Activated naive CD4-positive, alpha-beta T cell treated with anti-CD3 and anti-CD28 coated beads, Interleukin-2, amount 10 ng/mL, durations not matched to agents 7 days and 5 days (primary cell): Measurements from ENCODE around the gene LOC101059915.
"Not testable (repeated sequence)": the region's sequence is repeated elsewhere in the genome, so short reads cannot be mapped to it uniquely, and the experiment has no call there.

ENCODE experiments used
- CTCF ChIA-PET: fragments of 350-600 bp; sonication (Branson Sonifier 250); formaldehyde crosslinking; loops from one replicate; lab custom pipeline; 2021; ENCODE audit warnings: antibody characterized with exemption; lab: Charles Lee
- DNase-seq: peaks from one replicate; pipeline ENCODE4 v3.0.0-alpha.2; 2020
- H3K27ac Mint-ChIP-seq: one replicate; pipeline ENCODE4 v1.8.0; 2021; ENCODE audit warnings: mild to moderate bottlenecking, moderate library complexity, mixed read lengths
- H3K27me3 Mint-ChIP-seq: one replicate; pipeline ENCODE4 v1.8.0; 2021; ENCODE audit warnings: mild to moderate bottlenecking, mixed read lengths
- H3K36me3 Mint-ChIP-seq: one replicate; pipeline ENCODE4 v1.8.0; 2021; ENCODE audit warnings: mixed read lengths
- H3K4me1 Mint-ChIP-seq: one replicate; pipeline ENCODE4 v1.8.0; 2021; ENCODE audit warnings: mixed read lengths
- H3K4me3 Mint-ChIP-seq: one replicate; pipeline ENCODE4 v1.8.0; 2021; ENCODE audit warnings: mild to moderate bottlenecking, moderate library complexity, mixed read lengths
- H3K9me3 Mint-ChIP-seq: one replicate; pipeline ENCODE4 v1.8.0; 2021; ENCODE audit warnings: mixed read lengths

The LOC101059915 gene

GRCh38 chrX:71659959-71660358 is 7.4 kb upstream of the LOC101059915 start:
- no peaks in the 10 kb centered on the region for H3K9me3 Mint-ChIP-seq
- DNase-seq, result no peak
- H3K4me3 Mint-ChIP-seq, result no peak overlapping the region
- no peak overlapping the region for H3K27ac Mint-ChIP-seq
- H3K27me3 Mint-ChIP-seq, result peaks cover 40% of the 10 kb centered on the region
- no peaks in the 10 kb centered on the region for H3K36me3 Mint-ChIP-seq
- H3K4me1 Mint-ChIP-seq, result peaks cover 30% of the 10 kb centered on the region
- CTCF ChIA-PET, result no interaction called here

DNA sequence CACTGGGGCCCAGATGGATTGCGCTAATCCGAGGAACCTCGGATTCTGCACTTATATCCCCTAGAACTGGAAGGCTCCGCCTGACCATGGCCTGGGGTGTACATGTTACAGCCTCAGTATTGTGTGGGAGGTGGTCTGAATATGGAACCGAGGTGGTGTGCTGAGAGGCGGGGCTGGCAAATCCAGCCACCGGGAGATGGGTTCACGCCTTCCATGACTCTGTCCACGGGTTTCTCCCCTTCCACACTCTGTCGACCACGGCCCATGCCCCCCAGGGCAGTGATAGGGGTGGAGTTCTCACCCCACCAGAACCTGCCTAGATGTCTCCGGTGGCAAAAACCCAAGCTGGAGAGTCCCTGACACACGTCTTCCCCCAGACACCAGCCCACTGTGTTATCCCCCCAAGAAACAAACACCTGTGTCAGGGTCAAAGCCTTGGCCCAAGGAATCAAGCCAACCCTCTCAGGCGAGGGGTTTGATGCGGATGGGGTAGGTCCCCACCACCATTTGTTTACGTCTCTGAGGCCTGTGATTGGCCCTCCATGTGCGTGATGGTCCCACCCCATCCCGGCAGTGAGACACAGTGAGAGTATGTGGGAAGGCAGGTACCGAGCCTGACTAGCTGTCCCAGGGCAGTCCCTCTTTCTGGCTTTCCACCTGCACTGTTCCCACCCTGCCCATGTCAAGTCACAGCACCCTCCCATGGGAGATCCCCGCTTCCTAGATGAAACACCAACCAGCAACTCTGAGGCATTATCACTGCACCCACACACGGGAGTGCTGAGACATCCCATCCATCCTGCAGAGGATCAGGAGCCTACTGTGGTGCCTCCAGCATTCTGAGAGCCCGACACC is 6.6 kb upstream of the LOC101059915 start:
- CTCF ChIA-PET, result no interaction called here
- Mint-ChIP-seq H3K27me3 (peaks cover 42% of the 10 kb centered on the region), H3K9me3 (no peaks in the 10 kb centered on the region), H3K27ac (no peak overlapping the region), H3K4me1 (peaks cover 30% of the 10 kb centered on the region), H3K4me3 (no peak overlapping the region), H3K36me3 (no peaks in the 10 kb centered on the region)
- no peak for DNase-seq

DNA sequence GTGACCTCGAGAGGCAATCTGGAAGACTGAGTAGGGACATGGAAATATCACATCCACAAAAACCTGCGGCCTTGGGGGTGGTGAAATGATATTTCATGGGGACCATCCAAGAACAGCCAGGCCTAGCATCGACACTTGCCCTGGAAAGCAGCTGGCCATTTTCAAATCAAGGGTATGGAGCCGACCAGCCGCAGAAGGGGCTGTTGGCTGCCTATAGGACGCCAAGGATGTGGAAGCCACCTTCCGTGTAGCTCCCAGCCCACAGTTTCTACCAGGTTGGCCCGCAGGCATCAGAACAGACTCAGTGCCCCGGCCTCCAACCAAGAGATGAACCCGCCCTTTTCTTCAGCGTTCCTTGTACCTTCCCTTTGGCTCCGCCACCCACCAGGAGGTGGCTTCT is 5.4 kb upstream of the LOC101059915 start:
- H3K27ac Mint-ChIP-seq, result no peak overlapping the region
- no peak overlapping the region for H3K4me3 Mint-ChIP-seq
- CTCF ChIA-PET, result no interaction called here
- no peak for DNase-seq
- no peaks in the 10 kb centered on the region for H3K9me3 Mint-ChIP-seq
- H3K4me1 Mint-ChIP-seq, result peaks cover 26% of the 10 kb centered on the region
- H3K27me3 Mint-ChIP-seq, result peaks cover 36% of the 10 kb centered on the region
- no peaks in the 10 kb centered on the region for H3K36me3 Mint-ChIP-seq

DNA sequence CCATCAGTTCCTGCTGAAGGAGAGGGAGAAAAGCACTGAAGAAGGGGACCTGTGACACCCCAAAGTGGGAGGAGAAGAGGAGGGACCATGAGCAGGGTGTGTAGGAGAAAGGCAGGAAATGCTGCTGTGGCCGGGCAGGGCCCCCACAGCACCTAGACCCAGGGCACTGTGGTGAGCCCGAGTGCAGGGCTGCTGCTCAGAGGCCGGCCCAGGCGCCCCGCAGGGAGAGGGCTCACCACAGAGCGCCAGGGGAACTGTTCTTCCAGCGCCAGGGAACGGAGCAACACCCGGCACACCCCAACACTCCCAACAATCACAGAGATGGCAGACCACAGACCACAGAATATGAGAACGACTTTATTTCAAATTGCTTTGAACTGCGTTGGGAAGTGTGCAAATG is 4.7 kb upstream of the LOC101059915 start:
- peak overlapping the region; percentile 19 for H3K27ac Mint-ChIP-seq
- peak; percentile 30 for DNase-seq
- H3K36me3 Mint-ChIP-seq, CTCF ChIA-PET, H3K9me3 Mint-ChIP-seq: not testable (repeated sequence)
- H3K4me3 Mint-ChIP-seq, result peak overlapping the region; percentile 21
- H3K4me1 Mint-ChIP-seq, result peaks cover 21% of the 10 kb centered on the region
- peaks cover 30% of the 10 kb centered on the region for H3K27me3 Mint-ChIP-seq

- Mint-ChIP-seq H3K27ac (peak overlapping the region; percentile 33), H3K27me3 (peaks cover 29% of the 10 kb centered on the region), H3K4me1 (peaks cover 21% of the 10 kb centered on the region)
- CTCF ChIA-PET, H3K36me3 Mint-ChIP-seq, H3K4me3 Mint-ChIP-seq, H3K9me3 Mint-ChIP-seq: not testable (repeated sequence)
- DNase-seq, result peak; percentile 50
These were observed 4.1 kb upstream of the LOC101059915 start for GRCh38 chrX:71663238-71663637.

- CTCF ChIA-PET, result interaction anchor here (1.0 kb wide), 1 partner anchor 694 kb away, joined by 3 read pairs; no protein-coding TSS in a partner anchor
- H3K36me3 Mint-ChIP-seq, DNase-seq, H3K27ac Mint-ChIP-seq, H3K9me3 Mint-ChIP-seq, H3K4me3 Mint-ChIP-seq: not testable (repeated sequence)
- peaks cover 21% of the 10 kb centered on the region for H3K4me1 Mint-ChIP-seq
- peaks cover 31% of the 10 kb centered on the region for H3K27me3 Mint-ChIP-seq
These were observed 3.1 kb upstream of the LOC101059915 start for GRCh38 chrX:71664202-71664601.

DNA sequence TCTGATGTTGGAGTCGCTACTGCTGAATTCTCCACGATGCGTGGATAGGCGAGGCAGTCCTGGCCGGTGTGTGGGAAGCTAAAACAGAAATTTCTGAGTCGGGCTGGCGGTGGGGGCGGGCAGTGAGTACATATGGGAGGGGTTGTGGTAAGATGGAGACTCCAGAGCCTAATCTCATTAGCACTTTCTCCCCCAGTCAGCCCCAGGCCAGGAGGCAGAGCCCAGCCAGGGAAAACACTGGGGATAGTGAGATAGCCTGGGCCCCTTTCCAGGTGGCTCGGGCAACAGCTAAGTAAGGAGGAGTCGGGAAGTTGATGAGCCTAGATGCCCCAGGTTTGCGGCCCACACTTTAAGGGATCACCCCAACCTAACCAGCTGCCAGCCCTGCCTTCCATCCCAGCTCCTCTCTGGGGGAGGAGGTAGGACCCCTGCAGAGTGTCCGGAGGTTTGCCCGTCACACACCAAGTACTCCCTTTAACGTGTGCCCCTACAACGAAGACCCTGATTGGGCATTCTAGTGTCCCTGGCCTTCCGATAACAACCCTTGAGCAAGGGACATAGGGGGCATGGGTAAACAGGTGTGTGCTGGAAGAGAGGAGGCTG is 2.4 kb upstream of the LOC101059915 start:
- CTCF ChIA-PET, result interaction anchor here (0.9 to 1.0 kb wide), 2 partner anchors 135 to 695 kb away, joined by 3 read pairs; no protein-coding TSS in a partner anchor
- H3K27me3 Mint-ChIP-seq, result peaks cover 36% of the 10 kb centered on the region
- no peak overlapping the region for H3K27ac Mint-ChIP-seq
- no peak for DNase-seq
- H3K36me3 Mint-ChIP-seq, result no peaks in the 10 kb centered on the region
- H3K9me3 Mint-ChIP-seq, result no peaks in the 10 kb centered on the region
- H3K4me1 Mint-ChIP-seq, result peaks cover 22% of the 10 kb centered on the region
- no peak overlapping the region for H3K4me3 Mint-ChIP-seq

DNA sequence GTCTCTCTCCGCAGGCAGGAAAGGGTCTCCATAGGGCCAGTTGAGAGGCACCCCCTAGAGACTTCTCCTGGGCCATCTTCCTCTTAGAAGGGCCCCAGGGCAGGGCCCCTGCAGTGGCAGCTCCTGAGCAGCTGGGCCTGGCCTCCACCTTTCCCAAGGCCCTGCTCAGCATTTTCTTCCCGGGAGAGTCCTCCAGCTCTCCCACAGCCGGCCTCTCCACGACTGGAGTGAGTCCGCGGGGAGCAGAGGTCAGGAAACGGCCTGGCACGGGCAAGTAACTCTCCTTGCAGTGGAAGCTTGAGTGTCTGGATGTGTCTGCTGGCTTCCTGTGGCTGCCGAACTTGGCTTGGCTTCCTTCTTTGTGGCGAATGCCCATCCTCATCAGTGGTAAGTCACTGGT is 1.6 kb upstream of the LOC101059915 start:
- CTCF ChIA-PET, result no interaction called here
- Mint-ChIP-seq H3K4me3 (no peak overlapping the region), H3K27ac (no peak overlapping the region), H3K27me3 (peaks cover 35% of the 10 kb centered on the region), H3K9me3 (no peaks in the 10 kb centered on the region), H3K36me3 (no peaks in the 10 kb centered on the region), H3K4me1 (peaks cover 28% of the 10 kb centered on the region)
- no peak for DNase-seq

- H3K36me3 Mint-ChIP-seq, result no peaks in the 10 kb centered on the region
- CTCF ChIA-PET, result no interaction called here
- H3K27me3 Mint-ChIP-seq, result peaks cover 33% of the 10 kb centered on the region
- no peaks in the 10 kb centered on the region for H3K9me3 Mint-ChIP-seq
- H3K27ac Mint-ChIP-seq, result no peak overlapping the region
- H3K4me1 Mint-ChIP-seq, result peaks cover 36% of the 10 kb centered on the region
- no peak for DNase-seq
- no peak overlapping the region for H3K4me3 Mint-ChIP-seq
These were observed 814 bp upstream of the LOC101059915 start for GRCh38 chrX:71666240-71667223.

DNA sequence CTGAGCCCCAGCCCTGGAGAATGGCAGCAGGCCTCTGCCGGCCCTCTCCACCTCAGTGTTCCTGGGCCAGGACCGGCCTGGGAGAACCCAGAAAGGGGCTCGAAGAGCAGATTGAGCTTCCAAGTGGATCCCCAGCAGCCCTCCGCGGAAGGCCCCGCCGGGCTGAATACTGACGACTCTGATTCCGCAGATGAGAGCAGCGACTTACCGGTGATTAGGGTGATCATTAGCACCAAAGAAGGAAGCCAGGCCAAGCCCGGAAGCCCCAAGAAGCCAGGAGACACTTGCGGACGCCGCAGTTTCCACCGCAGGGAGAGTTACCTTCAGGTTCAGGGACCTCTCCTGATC is 876 bp downstream of the LOC101059915 start:
- no peak overlapping the region for H3K27ac Mint-ChIP-seq
- CTCF ChIA-PET, result no interaction called here

GRCh38 chrX:71669492-71669891 is 2.1 kb downstream of the LOC101059915 start:
- no peaks in the 10 kb centered on the region for H3K36me3 Mint-ChIP-seq
- DNase-seq, result no peak
- peaks cover 20% of the 10 kb centered on the region for H3K4me1 Mint-ChIP-seq
- no peaks in the 10 kb centered on the region for H3K9me3 Mint-ChIP-seq
- no peak overlapping the region for H3K27ac Mint-ChIP-seq
- CTCF ChIA-PET, result interaction anchor here (1.1 to 1.7 kb wide), 2 partner anchors 11 to 190 kb away, joined by 4 read pairs; no protein-coding TSS in a partner anchor
- H3K27me3 Mint-ChIP-seq, result peaks cover 49% of the 10 kb centered on the region
- no peak overlapping the region for H3K4me3 Mint-ChIP-seq

More for the DNA sequence above, 876 bp downstream of the LOC101059915 start:
- no peak overlapping the region for H3K4me3 Mint-ChIP-seq
- H3K36me3 Mint-ChIP-seq, result no peaks in the 10 kb centered on the region
- peaks cover 47% of the 10 kb centered on the region for H3K27me3 Mint-ChIP-seq
- no peaks in the 10 kb centered on the region for H3K9me3 Mint-ChIP-seq
- DNase-seq, result no peak
- peaks cover 29% of the 10 kb centered on the region for H3K4me1 Mint-ChIP-seq

DNA sequence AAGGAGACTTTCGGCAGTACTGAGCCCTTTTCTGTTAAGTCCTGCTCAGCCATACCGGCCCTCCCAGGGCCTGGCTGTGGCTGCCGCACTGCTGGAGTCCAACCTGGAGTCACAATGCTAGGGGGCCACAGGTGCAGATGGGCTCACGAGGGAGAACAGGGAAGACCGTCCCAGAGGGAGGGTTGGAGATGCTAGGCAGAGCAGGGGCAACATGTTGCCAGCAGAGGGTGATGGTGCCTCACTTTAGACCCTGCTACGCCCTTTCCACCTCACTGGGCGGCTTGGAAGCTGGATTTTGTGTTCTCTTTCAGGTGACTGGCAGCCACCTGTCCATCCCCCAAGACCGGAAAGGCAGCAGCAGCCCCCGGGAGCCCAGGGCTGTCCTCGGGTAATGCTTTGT is 2.6 kb downstream of the LOC101059915 start:
- CTCF ChIA-PET, result interaction anchor here (1.1 to 1.7 kb wide), 2 partner anchors 10 to 190 kb away, joined by 4 read pairs; no protein-coding TSS in a partner anchor

DNA sequence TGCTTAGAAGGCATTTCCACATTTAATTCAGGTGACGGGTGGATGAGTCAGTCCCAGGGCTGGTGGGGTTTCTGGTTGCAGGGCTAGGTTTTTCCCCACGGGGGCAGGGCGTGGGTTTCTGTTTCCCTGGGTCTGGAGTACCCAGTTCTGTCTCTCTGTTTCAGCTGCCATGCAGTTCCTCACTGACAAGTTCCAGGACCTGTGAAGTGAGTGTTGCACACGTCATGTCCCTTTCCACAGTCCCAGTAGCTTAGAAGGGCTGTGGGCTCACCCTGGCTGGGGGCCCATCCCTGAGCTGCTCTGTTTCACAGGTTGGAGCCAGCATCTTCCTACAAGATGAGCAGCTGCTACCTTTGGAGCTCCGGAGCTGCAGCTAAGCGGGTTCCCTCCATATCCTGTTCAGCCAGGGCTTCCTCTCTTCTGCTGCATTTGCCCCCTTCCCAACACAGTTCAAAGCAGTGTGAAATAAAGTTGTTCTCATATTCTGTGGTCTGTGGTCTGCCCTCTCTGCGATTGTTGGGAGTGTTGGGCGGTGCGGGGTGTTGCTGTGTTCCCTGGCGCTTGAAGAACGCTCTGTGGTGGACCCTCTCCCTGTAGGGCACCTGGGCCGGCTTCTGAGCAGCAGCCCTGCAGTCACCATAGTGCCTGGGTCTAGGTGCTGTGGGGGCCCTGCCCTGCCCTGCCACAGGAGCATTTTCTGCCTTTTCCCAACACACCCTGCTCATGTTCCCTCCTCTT is 3.9 kb downstream of the LOC101059915 start:
- Mint-ChIP-seq H3K27me3 (peaks cover 49% of the 10 kb centered on the region), H3K4me1 (peaks cover 20% of the 10 kb centered on the region), H3K27ac (peak overlapping the region; percentile 53), H3K4me3 (no peak overlapping the region), H3K36me3 (no peaks in the 10 kb centered on the region), H3K9me3 (no peaks in the 10 kb centered on the region)
- DNase-seq, result no peak
- CTCF ChIA-PET, result no interaction called here

More for the DNA sequence above, 2.6 kb downstream of the LOC101059915 start:
- not testable (repeated sequence) for H3K4me3 Mint-ChIP-seq, H3K36me3 Mint-ChIP-seq, H3K27ac Mint-ChIP-seq, H3K9me3 Mint-ChIP-seq
- Mint-ChIP-seq H3K4me1 (peaks cover 20% of the 10 kb centered on the region), H3K27me3 (peaks cover 46% of the 10 kb centered on the region)
- DNase-seq, result peak; percentile 45
